ENCODE data around the gene SLC2A4.

SLC2A4 gene

GRCh38 chr17:7279448-7279847 lies 2.1 kb upstream of the SLC2A4 start:
- no peak for DNase-seq

GRCh38 chr17:7280519-7281073 lies 922 bp upstream of the SLC2A4 start:
- peak; percentile 79 to 90 for DNase-seq

GRCh38 chr17:7281953-7282751 lies 634 bp downstream of the SLC2A4 start:
- DNase-seq: no peak

GRCh38 chr17:7282752-7283321 lies 1.3 kb downstream of the SLC2A4 start:
- DNase-seq: no peak

- DNase-seq: no peak
Observed at GRCh38 chr17:7283471-7284216, 2.1 kb downstream of the SLC2A4 start.

GRCh38 chr17:7284911-7285310 lies 3.4 kb downstream of the SLC2A4 start:
- no peak for DNase-seq

GRCh38 chr17:7285679-7286078 lies 4.2 kb downstream of the SLC2A4 start:
- DNase-seq: no peak

- DNase-seq: no peak
Observed at GRCh38 chr17:7289256-7290032, 7.9 kb downstream of the SLC2A4 start.

- no peak for DNase-seq
Observed at GRCh38 chr17:7290166-7290565, 8.6 kb downstream of the SLC2A4 start.

GRCh38 chr17:7290685-7291084 lies 9.2 kb downstream of the SLC2A4 start:
- DNase-seq: no peak

- no peak for DNase-seq
Observed at GRCh38 chr17:7292194-7292593, 10.7 kb downstream of the SLC2A4 start.

GRCh38 chr17:7292729-7293128 lies 11.2 kb downstream of the SLC2A4 start:
- no peak for DNase-seq

GRCh38 chr17:7293159-7293558 lies 11.6 kb downstream of the SLC2A4 start:
- DNase-seq: no peak

- peak in 1 of 2 donors; percentile 30 for DNase-seq
Observed at GRCh38 chr17:7293816-7294613, 12.5 kb downstream of the SLC2A4 start.

GRCh38 chr17:7294614-7295153 lies 13.2 kb downstream of the SLC2A4 start, which contains the start of gene YBX2:
Gene YBX2 (minus strand): TSS chr17:7294639. CDS start chr17:7294500, 139 bp downstream.
- peak; percentile 80 to 86 for DNase-seq

- no peak for DNase-seq
Observed at GRCh38 chr17:7295230-7296180, 14.0 kb downstream of the SLC2A4 start.

GRCh38 chr17:7296189-7296861 lies 14.8 kb downstream of the SLC2A4 start:
- DNase-seq: peak; percentile 69 to 75

GRCh38 chr17:7304179-7304578 lies 22.7 kb downstream of the SLC2A4 start:
- no peak for DNase-seq

GRCh38 chr17:7306911-7307685 lies 25.6 kb downstream of the SLC2A4 start, which contains the start of gene EIF5A:
Gene EIF5A (plus strand): TSS chr17:7307628. CDS start chr17:7309636, 2,008 bp downstream.
- peak; percentile 100 for DNase-seq
